Activated CD8-positive, alpha-beta memory T cell treated with anti-CD3 and anti-CD28 coated beads for 24 hours (primary cell): ENCODE data around the gene AHNAK.
A peak's percentile ranks its signal among the peaks of the same experiment; 100 is the strongest.
"Not testable (repeated sequence)": the region's sequence is repeated elsewhere in the genome, so short reads cannot be mapped to it uniquely, and the experiment has no call there.

Source experiments
- DNase-seq: peaks from one replicate; pipeline ENCODE4 v3.0.0-alpha.2; 2020

AHNAK gene

GRCh38 chr11:62546244-62546928 is at the start of gene AHNAK:
Gene AHNAK (minus strand): TSS chr11:62546806. CDS start chr11:62536098, 10,708 bp downstream.
- DNase-seq: peak; percentile 84

- DNase-seq: no peak
Measured at GRCh38 chr11:62595124-62595523, 48.5 kb upstream of the AHNAK start.

GRCh38 chr11:62593434-62594044 is 46.9 kb upstream of the AHNAK start:
- DNase-seq: peak; percentile 86

- no peak for DNase-seq
Measured at GRCh38 chr11:62592989-62593421, 46.4 kb upstream of the AHNAK start.

GRCh38 chr11:62592146-62592815 is 45.7 kb upstream of the AHNAK start:
- DNase-seq: no peak

GRCh38 chr11:62591448-62592145 is 45.0 kb upstream of the AHNAK start, which contains the start of gene TUT1:
Gene TUT1 (minus strand): TSS chr11:62591523. CDS start chr11:62591485, 38 bp downstream.
- DNase-seq: peak; percentile 96

GRCh38 chr11:62588966-62589637 is 42.5 kb upstream of the AHNAK start:
- no peak for DNase-seq

GRCh38 chr11:62585356-62585755 is 38.8 kb upstream of the AHNAK start:
- DNase-seq: not testable (repeated sequence)

GRCh38 chr11:62581735-62582134 is 35.1 kb upstream of the AHNAK start:
- DNase-seq: not testable (repeated sequence)

- DNase-seq: no peak
Measured at GRCh38 chr11:62580959-62581715, 34.5 kb upstream of the AHNAK start.

GRCh38 chr11:62579252-62579651 is 32.6 kb upstream of the AHNAK start:
- no peak for DNase-seq

GRCh38 chr11:62578541-62578940 is 31.9 kb upstream of the AHNAK start:
- DNase-seq: no peak

GRCh38 chr11:62577046-62577714 is 30.6 kb upstream of the AHNAK start:
- DNase-seq: no peak

- DNase-seq: no peak
Measured at GRCh38 chr11:62575837-62576236, 29.2 kb upstream of the AHNAK start.

GRCh38 chr11:62575156-62575555 is 28.6 kb upstream of the AHNAK start:
- DNase-seq: no peak

GRCh38 chr11:62574363-62575071 is 27.9 kb upstream of the AHNAK start:
- DNase-seq: no peak

- peak; percentile 97 for DNase-seq
Measured at GRCh38 chr11:62573592-62574362, 27.2 kb upstream of the AHNAK start, which contains the start of gene EEF1G. Gene EEF1G (minus strand): TSS chr11:62573891. CDS start chr11:62573842, 49 bp downstream.

GRCh38 chr11:62573006-62573591 is 26.5 kb upstream of the AHNAK start:
- DNase-seq: no peak

GRCh38 chr11:62572431-62572830 is 25.8 kb upstream of the AHNAK start:
- DNase-seq: no peak
